A673 (cell line): Measurements from ENCODE around the gene MTNR1A. TPM values are rescaled to one million over a fixed set of nuclear protein-coding genes. Genes with fewer than 3 reads are reported as not detected.

ENCODE experiments used
- BruUV-seq: library from RNA; stranded (reverse); fragments of 400-500 nt; replicated peaks from 2 replicates; lab custom pipeline; 2021; lab: Mats Ljungman, UMichigan
- CTCF ChIA-PET: fragments of 300-600 bp; sonication (Branson Sonifier 250); formaldehyde crosslinking; loops from one replicate; lab custom pipeline; 2022; ENCODE audit warnings: antibody characterized with exemption; lab: Charles Lee
- POLR2A ChIA-PET: fragments of 300-600 bp; sonication (Branson Sonifier 250); formaldehyde crosslinking; loops from one replicate; lab custom pipeline; 2022; ENCODE audit warnings: antibody characterized with exemption; ENCODE audit not compliant: low non-redundant PET; lab: Charles Lee
- DNase-seq: peaks from one replicate; pipeline ENCODE4 v3.0.0-alpha.2; 2015; ENCODE audit warnings: low spot score
- H3K27ac ChIP-seq: fragments of 200-600 bp; sonication (generic); 2 replicates; pipeline ENCODE4 v1.5.1; 2016; ENCODE audit warnings: mixed run types, low read depth, mild to moderate bottlenecking, mixed read lengths, antibody characterized with exemption, low read length; ENCODE audit not compliant: poor library complexity, severe bottlenecking
- H3K27me3 ChIP-seq: fragments of 200-600 bp; sonication (generic); replicated peaks from 2 replicates; pipeline ENCODE4 v1.6.1; 2017; ENCODE audit warnings: mixed run types, low read depth, mild to moderate bottlenecking, mixed read lengths, antibody characterized with exemption, low read length; ENCODE audit not compliant: insufficient read depth, poor library complexity
- H3K36me3 ChIP-seq: fragments of 200-600 bp; sonication (generic); 2 replicates; pipeline ENCODE4 v1.6.1; 2016; ENCODE audit warnings: mixed run types, mild to moderate bottlenecking, mixed read lengths, antibody characterized with exemption, low read length; ENCODE audit not compliant: insufficient read depth, poor library complexity, severe bottlenecking
- H3K4me1 ChIP-seq: fragments of 200-600 bp; sonication (generic); 2 replicates; pipeline ENCODE4 v1.6.1; 2017; ENCODE audit warnings: mixed run types, mild to moderate bottlenecking, mixed read lengths, antibody characterized with exemption, low read length; ENCODE audit not compliant: insufficient read depth, poor library complexity, severe bottlenecking
- H3K4me3 ChIP-seq: fragments of 200-600 bp; sonication (generic); 2 replicates; pipeline ENCODE4 v1.5.1; 2016; ENCODE audit warnings: low read depth, mixed run types, mild to moderate bottlenecking, mixed read lengths, low read length; ENCODE audit not compliant: poor library complexity, severe bottlenecking
- H3K9me3 ChIP-seq: fragments of 200-600 bp; sonication (generic); 2 replicates; pipeline ENCODE4 v1.6.1; 2016; ENCODE audit warnings: mixed run types, low read depth, mild to moderate bottlenecking, mixed read lengths, antibody characterized with exemption, low read length; ENCODE audit not compliant: poor library complexity, severe bottlenecking
- EZH2 ChIP-seq: fragments of 200-600 bp; sonication (generic); IDR thresholded peaks from 2 replicates; pipeline ENCODE4 v1.6.1; 2017; ENCODE audit warnings: borderline replicate concordance, low read depth, mild to moderate bottlenecking, mixed read lengths, antibody characterized with exemption, low read length; ENCODE audit not compliant: poor library complexity, severe bottlenecking
- intact Hi-C: fragments of 100-400 bp; cut with micrococcal nuclease; formaldehyde crosslinking; loops from one replicate; pipeline ENCODE4 v1.10.0; 2022; ENCODE audit not compliant: unreplicated experiment
- total RNA-seq: library from RNA; stranded (reverse); gene quantifications from 2 replicates; pipeline ENCODE4 v1.2.3, GENCODE V29; 2021
- TF ChIP-seq, protein P1 (sequence below): fragments of 300-800, 200-600 bp; sonication (generic); conservative IDR thresholded peaks from 2 replicates; pipeline ENCODE4 v1.5.1; 2017; ENCODE audit warnings: low read depth, mild to moderate bottlenecking, antibody characterized with exemption, low read length, moderate library complexity, mixed read lengths

Gene MTNR1A
- total RNA-seq, 1 experiment from 2014 or later, result 1.2 TPM

GRCh38 chr4:186599483-186599882 lies 44.1 kb upstream of the MTNR1A start:
- H3K36me3 ChIP-seq, result peaks cover 77% of the 10 kb centered on the region
- DNase-seq, result no peak
- CTCF ChIA-PET, result no interaction called here
- no peak overlapping the region for H3K4me3 ChIP-seq
- intact Hi-C loops, result no loop called here
- TF ChIP-seq EZH2, result no peak
- TF ChIP-seq, protein P1, sequence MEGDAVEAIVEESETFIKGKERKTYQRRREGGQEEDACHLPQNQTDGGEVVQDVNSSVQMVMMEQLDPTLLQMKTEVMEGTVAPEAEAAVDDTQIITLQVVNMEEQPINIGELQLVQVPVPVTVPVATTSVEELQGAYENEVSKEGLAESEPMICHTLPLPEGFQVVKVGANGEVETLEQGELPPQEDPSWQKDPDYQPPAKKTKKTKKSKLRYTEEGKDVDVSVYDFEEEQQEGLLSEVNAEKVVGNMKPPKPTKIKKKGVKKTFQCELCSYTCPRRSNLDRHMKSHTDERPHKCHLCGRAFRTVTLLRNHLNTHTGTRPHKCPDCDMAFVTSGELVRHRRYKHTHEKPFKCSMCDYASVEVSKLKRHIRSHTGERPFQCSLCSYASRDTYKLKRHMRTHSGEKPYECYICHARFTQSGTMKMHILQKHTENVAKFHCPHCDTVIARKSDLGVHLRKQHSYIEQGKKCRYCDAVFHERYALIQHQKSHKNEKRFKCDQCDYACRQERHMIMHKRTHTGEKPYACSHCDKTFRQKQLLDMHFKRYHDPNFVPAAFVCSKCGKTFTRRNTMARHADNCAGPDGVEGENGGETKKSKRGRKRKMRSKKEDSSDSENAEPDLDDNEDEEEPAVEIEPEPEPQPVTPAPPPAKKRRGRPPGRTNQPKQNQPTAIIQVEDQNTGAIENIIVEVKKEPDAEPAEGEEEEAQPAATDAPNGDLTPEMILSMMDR, result no peak
- no peaks in the 10 kb centered on the region for H3K4me1 ChIP-seq
- POLR2A ChIA-PET, result no interaction called here
- H3K27ac ChIP-seq, result no peak overlapping the region
- no TSS peak for BruUV-seq
- no peaks in the 10 kb centered on the region for H3K9me3 ChIP-seq
- no peaks in the 10 kb centered on the region for H3K27me3 ChIP-seq

DNA sequence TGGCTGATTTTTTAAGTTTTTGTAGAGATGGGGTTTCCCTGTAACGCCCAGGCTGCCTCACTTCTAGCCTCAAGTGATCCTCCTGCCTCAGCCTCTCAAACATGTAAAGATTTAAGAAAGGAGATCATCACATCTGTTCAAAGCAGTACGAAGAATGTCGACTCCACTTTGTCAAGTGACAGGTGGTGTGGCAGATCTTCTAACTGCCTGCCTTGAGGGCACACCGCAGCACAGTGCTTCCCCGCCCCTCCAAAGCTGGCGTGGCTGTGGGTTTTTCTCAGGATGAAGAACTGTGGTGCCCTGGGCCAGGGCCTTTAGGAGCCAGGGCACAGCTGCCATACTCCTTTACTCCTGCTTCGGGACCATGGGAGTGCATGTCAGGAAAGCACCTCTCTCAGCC lies 43.3 kb upstream of the MTNR1A start:
- Histone ChIP-seq H3K27me3 (no peaks in the 10 kb centered on the region), H3K36me3 (peaks cover 69% of the 10 kb centered on the region), H3K9me3 (no peaks in the 10 kb centered on the region), H3K4me3 (no peak overlapping the region), H3K4me1 (no peaks in the 10 kb centered on the region), H3K27ac (no peak overlapping the region)
- ChIA-PET POLR2A (no interaction called here), CTCF (no interaction called here)
- no peak for TF ChIP-seq EZH2
- TF ChIP-seq, protein P1, result no peak
- intact Hi-C loops, result no loop called here
- BruUV-seq, result no TSS peak
- DNase-seq, result no peak

DNA sequence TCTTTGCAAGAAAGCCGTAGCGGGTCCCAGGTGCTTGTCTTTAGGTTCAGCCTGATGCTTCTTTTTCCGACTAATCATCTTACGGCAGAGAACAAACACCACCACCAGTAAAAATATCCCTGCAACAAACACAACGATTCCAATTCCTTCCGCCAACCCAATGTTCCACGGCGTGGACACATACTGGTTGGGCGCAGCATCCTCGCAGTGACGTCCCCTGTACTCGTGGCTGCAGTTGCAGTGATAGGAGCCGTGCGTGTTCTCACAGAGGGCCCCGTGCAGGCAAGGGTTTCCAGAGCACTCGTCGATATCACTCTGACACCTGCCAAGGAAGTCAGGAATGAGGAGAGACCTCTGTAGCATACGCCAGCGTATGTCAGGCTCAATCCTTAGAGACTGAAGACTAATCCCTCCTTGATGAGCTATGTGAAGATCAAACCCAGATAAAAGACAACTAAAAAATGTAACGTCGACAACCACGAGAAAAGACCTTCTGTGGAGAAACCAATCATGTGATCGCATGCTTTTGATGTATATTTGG lies 41.6 kb upstream of the MTNR1A start:
- no TSS peak for BruUV-seq
- H3K36me3 ChIP-seq, result peaks cover 52% of the 10 kb centered on the region
- ChIA-PET CTCF (no interaction called here), POLR2A (no interaction called here)
- H3K4me3 ChIP-seq, result no peak overlapping the region
- intact Hi-C loops, result no loop called here
- H3K27me3 ChIP-seq, result no peaks in the 10 kb centered on the region
- TF ChIP-seq EZH2, result no peak
- TF ChIP-seq, protein P1, result no peak
- no peak for DNase-seq
- no peak overlapping the region for H3K27ac ChIP-seq
- H3K9me3 ChIP-seq, result no peaks in the 10 kb centered on the region
- no peaks in the 10 kb centered on the region for H3K4me1 ChIP-seq
